KG1 (cell line): ENCODE data around the gene TBC1D13.
"Not testable (repeated sequence)": the region's sequence is repeated elsewhere in the genome, so short reads cannot be mapped to it uniquely, and the experiment has no call there.

Experiments
- DNase-seq: peaks from one replicate; lab custom pipeline; 2025; lab: John Stamatoyannopoulos, UW

The TBC1D13 gene

GRCh38 chr9:128786681-128787601 is at the start of gene TBC1D13:
Gene TBC1D13 (plus strand): TSS chr9:128787253. CDS start chr9:128787354, 101 bp downstream.
- DNase-seq: peak; percentile 64

- no peak for DNase-seq
These were observed 44.7 kb upstream of the TBC1D13 start for GRCh38 chr9:128742401-128742800.

GRCh38 chr9:128743421-128743820 is 43.6 kb upstream of the TBC1D13 start:
- DNase-seq: no peak

- DNase-seq: no peak
These were observed 39.8 kb upstream of the TBC1D13 start for GRCh38 chr9:128747241-128747640.

- no peak for DNase-seq
These were observed 36.0 kb upstream of the TBC1D13 start for GRCh38 chr9:128750926-128751595.

GRCh38 chr9:128753627-128754026 is 33.4 kb upstream of the TBC1D13 start:
- DNase-seq: no peak

GRCh38 chr9:128757602-128758001 is 29.5 kb upstream of the TBC1D13 start:
- DNase-seq: no peak

GRCh38 chr9:128762671-128763449 is 24.2 kb upstream of the TBC1D13 start:
- DNase-seq: no peak

GRCh38 chr9:128764361-128764760 is 22.7 kb upstream of the TBC1D13 start:
- no peak for DNase-seq

GRCh38 chr9:128765499-128765898 is 21.6 kb upstream of the TBC1D13 start:
- no peak for DNase-seq

- no peak for DNase-seq
These were observed 18.4 kb upstream of the TBC1D13 start for GRCh38 chr9:128768606-128769005.

- DNase-seq: no peak
These were observed 16.6 kb upstream of the TBC1D13 start for GRCh38 chr9:128770286-128771030.

GRCh38 chr9:128771094-128771721 is 15.8 kb upstream of the TBC1D13 start:
- no peak for DNase-seq

- peak; percentile 69 for DNase-seq
These were observed 15.1 kb upstream of the TBC1D13 start, which contains the start of gene ZER1 for GRCh38 chr9:128771745-128772519. Gene ZER1 (minus strand): TSS chr9:128771927. CDS start chr9:128755565, 16,362 bp downstream.

- DNase-seq: no peak
These were observed 14.0 kb upstream of the TBC1D13 start for GRCh38 chr9:128773049-128773448.

- DNase-seq: no peak
These were observed 12.2 kb upstream of the TBC1D13 start for GRCh38 chr9:128774804-128775203.

GRCh38 chr9:128780093-128780492 is 7.0 kb upstream of the TBC1D13 start:
- not testable (repeated sequence) for DNase-seq

- DNase-seq: no peak
These were observed 5.6 kb upstream of the TBC1D13 start for GRCh38 chr9:128781187-128782070.

GRCh38 chr9:128782669-128783068 is 4.4 kb upstream of the TBC1D13 start:
- DNase-seq: no peak
